DOHH2 (cell line): Measurements from ENCODE around the gene RAB13.

Experiments
- CTCF ChIP-seq: fragments of 200-600 bp; sonication (generic); IDR thresholded peaks from one replicate; pipeline ENCODE4 v1.5.1; 2014; ENCODE audit warnings: antibody characterized with exemption, mild to moderate bottlenecking, low read depth, low read length; ENCODE audit not compliant: poor library complexity, severe bottlenecking
- EZH2phosphoT487 ChIP-seq: fragments of 200-600 bp; sonication (generic); IDR thresholded peaks from 2 replicates; pipeline ENCODE4 v1.6.1; 2017; ENCODE audit warnings: borderline replicate concordance, mild to moderate bottlenecking, antibody characterized with exemption, low read length, moderate library complexity, mixed read lengths

- no peak for TF ChIP-seq CTCF
- TF ChIP-seq EZH2phosphoT487: no peak
These were observed 31.3 kb downstream of the RAB13 start for GRCh38 chr1:153954826-153955225.
